GM18526 (cell line): ENCODE results near the gene IDS.
A peak's percentile ranks its signal among the peaks of the same experiment; 100 is the strongest.
"Not testable (repeated sequence)": the region's sequence is repeated elsewhere in the genome, so short reads cannot be mapped to it uniquely, and the experiment has no call there.

Experiments
- POLR2A ChIP-seq: IDR thresholded peaks from 3 replicates; pipeline ENCODE4 v1.6.1; 2011; ENCODE audit not compliant: insufficient read length; ENCODE audit errors: extremely low read depth

IDS gene

GRCh38 chrX:149504915-149505651 lies at the start of gene IDS:
IDS (minus strand) TSS chrX:149505306; CDS start chrX:149505137, 169 bp downstream.
- peak; percentile 85 for TF ChIP-seq POLR2A

- not testable (repeated sequence) for TF ChIP-seq POLR2A
Measured at GRCh38 chrX:149549701-149550100, 44.6 kb upstream of the IDS start, which contains the start of gene HSFX3. HSFX3 (minus strand) TSS chrX:149549924; CDS start chrX:149549852, 72 bp downstream.

GRCh38 chrX:149541521-149542047 lies 36.5 kb upstream of the IDS start:
- TF ChIP-seq POLR2A = no peak

- peak; percentile 80 for TF ChIP-seq POLR2A
Measured at GRCh38 chrX:149540621-149541520, 35.8 kb upstream of the IDS start, which contains the start of gene EOLA1. EOLA1 (plus strand) TSS chrX:149541012; CDS start chrX:149545631, 4,619 bp downstream.

GRCh38 chrX:149540131-149540620 lies 35.1 kb upstream of the IDS start:
- no peak for TF ChIP-seq POLR2A

- no peak for TF ChIP-seq POLR2A
Measured at GRCh38 chrX:149539283-149540130, 34.4 kb upstream of the IDS start.

GRCh38 chrX:149531599-149531998 lies 26.5 kb upstream of the IDS start:
- TF ChIP-seq POLR2A = no peak

GRCh38 chrX:149528381-149528780 lies 23.3 kb upstream of the IDS start:
- no peak for TF ChIP-seq POLR2A

- TF ChIP-seq POLR2A = no peak
Measured at GRCh38 chrX:149527705-149528104, 22.6 kb upstream of the IDS start.

GRCh38 chrX:149522916-149523315 lies 17.8 kb upstream of the IDS start:
- TF ChIP-seq POLR2A = no peak

- no peak for TF ChIP-seq POLR2A
Measured at GRCh38 chrX:149521438-149521837, 16.3 kb upstream of the IDS start.

GRCh38 chrX:149518236-149518635 lies 13.1 kb upstream of the IDS start:
- TF ChIP-seq POLR2A = no peak

GRCh38 chrX:149517308-149517707 lies 12.2 kb upstream of the IDS start:
- TF ChIP-seq POLR2A = no peak

- no peak for TF ChIP-seq POLR2A
Measured at GRCh38 chrX:149516604-149517003, 11.5 kb upstream of the IDS start.
